ENCODE data around the gene HES6.

The HES6 gene

DNA sequence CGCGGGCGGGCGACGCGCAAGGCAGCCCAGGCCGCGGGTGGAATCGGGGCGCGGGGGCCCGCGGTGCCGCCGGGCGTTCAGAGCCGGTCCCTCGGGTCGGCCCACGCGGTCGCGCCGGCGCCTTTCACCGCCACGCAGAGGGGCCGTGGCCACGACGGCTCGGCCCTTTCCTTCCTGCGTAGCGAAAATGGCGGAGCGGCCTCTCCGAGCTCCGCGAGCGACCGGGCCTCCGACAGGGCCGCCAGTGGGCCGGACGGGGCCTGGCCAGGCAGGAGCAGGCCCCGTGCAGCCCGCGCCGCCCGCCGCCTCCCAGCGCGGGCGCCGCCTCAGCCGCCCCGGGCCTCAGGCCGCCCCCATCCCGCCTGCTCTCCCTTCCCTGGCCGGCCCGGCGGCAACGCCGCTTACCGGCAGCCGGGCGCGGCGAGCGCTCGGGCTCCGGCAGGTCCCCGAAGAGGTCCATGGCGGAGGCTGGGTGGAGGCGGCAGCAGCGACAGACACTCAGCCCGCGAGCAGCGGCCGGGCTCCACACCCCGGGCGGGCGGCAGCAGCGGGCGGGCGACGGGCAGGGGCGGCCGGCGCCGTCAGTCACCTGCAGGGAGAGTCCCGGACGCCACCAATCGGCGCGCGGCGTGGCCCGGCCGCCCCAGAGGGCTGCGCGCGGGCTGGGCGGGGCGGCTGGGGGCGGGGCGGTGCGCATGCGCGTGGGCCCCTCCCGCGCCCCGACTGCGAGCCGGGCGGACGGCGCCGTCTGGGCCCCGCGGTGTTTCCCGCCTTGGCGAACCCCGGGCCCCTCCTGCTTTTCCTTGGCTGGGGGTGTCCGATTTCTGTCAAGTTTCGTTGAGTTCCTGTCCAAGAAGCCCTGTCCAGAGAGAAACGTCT lies 36.5 kb downstream of the HES6 start, which contains the start of gene ILKAP:
Gene ILKAP (minus strand): TSS at position 602 of the 879 bp plus-strand sequence. CDS start 142 bp downstream, at position 460.
- no peaks in the 10 kb centered on the region for H3K36me3 ChIP-seq (ENCODE audit: insufficient read depth, low read length)
- H3K9ac ChIP-seq (ENCODE audit: low read length), result peak within 1 kb of the TSS; percentile 92
- peak within 1 kb of the TSS; percentile 93 for H3K27ac ChIP-seq (ENCODE audit: low read depth, low read length)
- peaks cover 35% of the 10 kb centered on the region for H3K4me1 ChIP-seq (ENCODE audit: insufficient read depth, low read length)
- H3K4me3 ChIP-seq (ENCODE audit: low read depth in 1 of 2, low read length in 2 of 2), result peak within 1 kb of the TSS; percentile 55 to 85
- H3K9me3 ChIP-seq (ENCODE audit: low read length), result no peaks in the 10 kb centered on the region
- no peaks in the 10 kb centered on the region for H3K27me3 ChIP-seq (ENCODE audit: control insufficient read depth in 1 of 2, insufficient read depth in 2 of 2, low read length in 2 of 2)

DNA sequence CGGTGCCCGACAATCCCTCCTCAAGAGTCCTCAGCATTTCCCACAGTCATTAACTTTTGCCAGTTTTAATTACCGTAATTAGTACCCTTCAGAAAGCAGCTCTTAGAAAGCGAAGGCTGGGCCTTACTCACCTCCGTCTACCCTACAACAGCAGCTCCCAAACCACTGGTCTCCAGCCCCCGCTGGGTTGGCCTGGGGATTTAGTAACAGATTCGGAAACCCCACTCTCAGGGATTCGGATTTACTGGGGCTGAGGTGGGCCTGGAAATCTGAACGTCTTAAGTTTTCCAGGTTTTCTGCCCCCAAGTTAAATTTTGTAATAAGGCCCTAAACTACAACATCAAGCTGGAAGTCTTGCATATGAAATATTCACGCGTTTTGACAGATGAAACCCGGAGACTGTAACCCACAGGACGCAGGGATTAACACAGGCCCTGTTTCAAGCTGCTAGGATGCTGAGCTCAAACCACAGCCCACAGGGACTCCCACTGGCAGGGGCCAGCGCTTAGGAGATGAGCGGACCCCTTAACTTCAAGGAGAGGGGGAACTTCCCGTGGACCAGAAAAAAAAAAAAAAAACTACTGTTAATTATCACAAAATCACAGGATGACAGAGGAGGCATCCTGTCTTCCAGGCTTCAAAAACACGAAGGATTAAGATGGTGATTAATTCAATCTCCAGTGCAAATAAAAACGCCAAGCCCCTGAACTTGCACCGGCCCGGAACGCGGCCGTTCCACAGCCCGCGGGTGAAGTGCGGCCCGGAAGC lies 37.3 kb downstream of the HES6 start:
- Histone ChIP-seq H3K27ac (ENCODE audit: low read depth, low read length) (peak overlapping the region; percentile 79), H3K4me1 (ENCODE audit: insufficient read depth, low read length) (peaks cover 38% of the 10 kb centered on the region), H3K36me3 (ENCODE audit: insufficient read depth, low read length) (no peaks in the 10 kb centered on the region), H3K27me3 (ENCODE audit: control insufficient read depth in 1 of 2, insufficient read depth in 2 of 2, low read length in 2 of 2) (no peaks in the 10 kb centered on the region), H3K9me3 (ENCODE audit: low read length) (no peaks in the 10 kb centered on the region), H3K9ac (ENCODE audit: low read length) (peak overlapping the region; percentile 92), H3K4me3 (ENCODE audit: low read depth in 1 of 2, low read length in 2 of 2) (peak overlapping the region; percentile 27 to 85)

DNA sequence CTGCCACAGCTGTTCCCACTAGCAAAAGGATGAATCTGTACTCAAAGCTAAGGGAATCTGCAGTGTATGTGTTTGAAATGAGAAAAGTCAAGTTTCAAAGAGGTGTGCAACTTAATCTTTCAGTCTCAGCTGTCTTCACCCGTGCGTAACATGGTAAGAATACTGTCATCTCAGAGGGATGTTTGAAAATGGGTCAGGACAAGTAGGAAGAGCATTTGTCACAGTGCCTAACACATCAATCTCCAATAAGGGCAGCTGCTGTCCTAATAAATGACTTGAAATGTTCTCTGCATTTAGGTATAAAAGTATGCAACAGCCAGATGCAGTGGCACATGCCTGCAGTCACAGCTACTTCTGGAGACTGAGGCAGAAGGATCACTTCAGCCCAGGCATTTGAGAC lies 49.4 kb downstream of the HES6 start:
- Histone ChIP-seq H3K27me3 (ENCODE audit: control insufficient read depth in 1 of 2, insufficient read depth in 2 of 2, low read length in 2 of 2) (no peaks in the 10 kb centered on the region), H3K27ac (ENCODE audit: low read depth, low read length) (no peak overlapping the region), H3K9me3 (ENCODE audit: low read length) (no peaks in the 10 kb centered on the region), H3K36me3 (ENCODE audit: insufficient read depth, low read length) (peaks cover 70% of the 10 kb centered on the region), H3K4me3 (ENCODE audit: low read depth in 1 of 2, low read length in 2 of 2) (no peak overlapping the region), H3K4me1 (ENCODE audit: insufficient read depth, low read length) (no peaks in the 10 kb centered on the region), H3K9ac (ENCODE audit: low read length) (no peak overlapping the region)
